PC-9 (cell line): ENCODE results near the gene ITGA3. TPM values are rescaled to one million over a fixed set of nuclear protein-coding genes. Genes with fewer than 3 reads are reported as not detected.
"Not testable (repeated sequence)": the region's sequence is repeated elsewhere in the genome, so short reads cannot be mapped to it uniquely, and the experiment has no call there.

Experiments
- BruUV-seq: library from RNA; stranded (reverse); fragments of 400-500 nt; replicated peaks from 2 replicates; lab custom pipeline; 2021; lab: Mats Ljungman, UMichigan
- CTCF ChIA-PET: fragments of 300-600 bp; sonication (Branson Sonifier 250); formaldehyde crosslinking; loops from one replicate; lab custom pipeline; 2022; ENCODE audit warnings: antibody characterized with exemption; lab: Charles Lee
- POLR2A ChIA-PET: fragments of 300-600 bp; sonication (Branson Sonifier 250); formaldehyde crosslinking; loops from one replicate; lab custom pipeline; 2022; ENCODE audit warnings: antibody characterized with exemption; ENCODE audit not compliant: unreplicated experiment; lab: Charles Lee
- DNase-seq, 2 experiments: peaks; one replicate each; pipeline versions ENCODE4 v3.0.0 to v3.0.0-alpha.2; 2015 to 2022; ENCODE audit warnings: mixed read lengths in 1 of 2
- H2AFZ ChIP-seq: fragments of 200-600 bp; sonication (generic); 2 replicates; pipeline ENCODE4 v1.8.1; 2017; ENCODE audit warnings: antibody characterized with exemption
- H3F3A ChIP-seq: fragments of 200-600 bp; sonication (generic); 2 replicates; pipeline ENCODE4 v1.8.1; 2017; ENCODE audit warnings: antibody characterized with exemption, mild to moderate bottlenecking, low read depth; ENCODE audit not compliant: insufficient read depth
- H3K27ac ChIP-seq: fragments of 200-600 bp; sonication (generic); 2 replicates; pipeline ENCODE4 v1.6.1; 2016; ENCODE audit warnings: mixed run types
- H3K27me3 ChIP-seq: fragments of 200-600 bp; sonication (generic); 2 replicates; pipeline ENCODE4 v1.6.1; 2016; ENCODE audit warnings: low read depth, mixed run types; ENCODE audit not compliant: insufficient read depth
- H3K36me3 ChIP-seq: fragments of 200-600 bp; sonication (generic); 2 replicates; pipeline ENCODE4 v1.6.1; 2016; ENCODE audit warnings: low read depth, mixed run types
- H3K4me1 ChIP-seq: fragments of 200-600 bp; sonication (generic); replicated peaks from 2 replicates; pipeline ENCODE4 v1.6.1; 2016; ENCODE audit warnings: mixed run types; ENCODE audit not compliant: insufficient read depth
- H3K4me2 ChIP-seq: fragments of 200-600 bp; sonication (generic); 2 replicates; pipeline ENCODE4 v1.6.1; 2017; ENCODE audit warnings: mixed run types
- H3K4me3 ChIP-seq: fragments of 200-600 bp; sonication (generic); 2 replicates; pipeline ENCODE4 v1.6.1; 2016; ENCODE audit warnings: mixed run types
- H3K79me2 ChIP-seq: fragments of 200-600 bp; sonication (generic); 2 replicates; pipeline ENCODE4 v1.6.1; 2017; ENCODE audit warnings: low read depth, mixed run types
- H3K9me2 ChIP-seq: fragments of 200-600 bp; sonication (generic); 2 replicates; pipeline ENCODE4 v1.8.1; 2017; ENCODE audit warnings: mild to moderate bottlenecking; ENCODE audit not compliant: insufficient read depth
- H3K9me3 ChIP-seq: fragments of 200-600 bp; sonication (generic); 2 replicates; pipeline ENCODE4 v1.8.1; 2016; ENCODE audit warnings: low read depth; ENCODE audit not compliant: insufficient read depth
- H4K20me1 ChIP-seq: fragments of 200-600 bp; sonication (generic); 2 replicates; pipeline ENCODE4 v1.8.1; 2017; ENCODE audit not compliant: insufficient read depth
- EZH2 ChIP-seq: fragments of 200-600 bp; sonication (generic); IDR thresholded peaks from 2 replicates; pipeline ENCODE4 v1.8.0; 2017; ENCODE audit warnings: antibody characterized with exemption, low read depth
- intact Hi-C: fragments of 100-400 bp; cut with micrococcal nuclease; formaldehyde crosslinking; loops from one replicate; pipeline ENCODE4 v1.10.0; 2022; ENCODE audit not compliant: unreplicated experiment
- total RNA-seq: library from RNA; stranded (reverse); gene quantifications from 2 replicates; pipeline ENCODE4 v1.2.3, GENCODE V29; 2021
- TF ChIP-seq, protein P1 (sequence below): fragments of 200-600 bp; sonication (generic); conservative IDR thresholded peaks from 2 replicates; pipeline ENCODE4 v1.6.1; 2017; ENCODE audit warnings: mixed run types, antibody characterized with exemption, mild to moderate bottlenecking, moderate library complexity

ITGA3 gene
- total RNA-seq, 1 experiment from 2014 or later: 291 TPM

GRCh38 chr17:50036455-50037261, 19.3 kb upstream of the ITGA3 start:
- Histone ChIP-seq H3K9me2 (no peaks in the 10 kb centered on the region), H3K27ac (no peak overlapping the region), H3K36me3 (no peaks in the 10 kb centered on the region), H3K4me1 (peaks cover 30% of the 10 kb centered on the region), H3F3A (peaks cover 6% of the 10 kb centered on the region; the same call in 1 of the 2 replicates), H3K79me2 (no peaks in the 10 kb centered on the region), H3K27me3 (no peaks in the 10 kb centered on the region), H2AFZ (no peak overlapping the region), H4K20me1 (no peaks in the 10 kb centered on the region), H3K4me2 (peak overlapping the region; percentile 44; the same call in 1 of the 2 replicates), H3K9me3 (no peaks in the 10 kb centered on the region), H3K4me3 (no peak overlapping the region)
- no TSS peak for BruUV-seq
- POLR2A ChIA-PET: interaction anchor here (0.6 kb wide), 1 partner anchor 359 kb away, joined by 10 read pairs; no protein-coding TSS in a partner anchor
- no peak for DNase-seq
- intact Hi-C loops: no loop called here
- no peak for TF ChIP-seq EZH2
- TF ChIP-seq, protein P1, sequence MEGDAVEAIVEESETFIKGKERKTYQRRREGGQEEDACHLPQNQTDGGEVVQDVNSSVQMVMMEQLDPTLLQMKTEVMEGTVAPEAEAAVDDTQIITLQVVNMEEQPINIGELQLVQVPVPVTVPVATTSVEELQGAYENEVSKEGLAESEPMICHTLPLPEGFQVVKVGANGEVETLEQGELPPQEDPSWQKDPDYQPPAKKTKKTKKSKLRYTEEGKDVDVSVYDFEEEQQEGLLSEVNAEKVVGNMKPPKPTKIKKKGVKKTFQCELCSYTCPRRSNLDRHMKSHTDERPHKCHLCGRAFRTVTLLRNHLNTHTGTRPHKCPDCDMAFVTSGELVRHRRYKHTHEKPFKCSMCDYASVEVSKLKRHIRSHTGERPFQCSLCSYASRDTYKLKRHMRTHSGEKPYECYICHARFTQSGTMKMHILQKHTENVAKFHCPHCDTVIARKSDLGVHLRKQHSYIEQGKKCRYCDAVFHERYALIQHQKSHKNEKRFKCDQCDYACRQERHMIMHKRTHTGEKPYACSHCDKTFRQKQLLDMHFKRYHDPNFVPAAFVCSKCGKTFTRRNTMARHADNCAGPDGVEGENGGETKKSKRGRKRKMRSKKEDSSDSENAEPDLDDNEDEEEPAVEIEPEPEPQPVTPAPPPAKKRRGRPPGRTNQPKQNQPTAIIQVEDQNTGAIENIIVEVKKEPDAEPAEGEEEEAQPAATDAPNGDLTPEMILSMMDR: no peak
- CTCF ChIA-PET: interaction anchor here (0.6 kb wide), 1 partner anchor 11 kb away, joined by 3 read pairs; no protein-coding TSS in a partner anchor

DNA sequence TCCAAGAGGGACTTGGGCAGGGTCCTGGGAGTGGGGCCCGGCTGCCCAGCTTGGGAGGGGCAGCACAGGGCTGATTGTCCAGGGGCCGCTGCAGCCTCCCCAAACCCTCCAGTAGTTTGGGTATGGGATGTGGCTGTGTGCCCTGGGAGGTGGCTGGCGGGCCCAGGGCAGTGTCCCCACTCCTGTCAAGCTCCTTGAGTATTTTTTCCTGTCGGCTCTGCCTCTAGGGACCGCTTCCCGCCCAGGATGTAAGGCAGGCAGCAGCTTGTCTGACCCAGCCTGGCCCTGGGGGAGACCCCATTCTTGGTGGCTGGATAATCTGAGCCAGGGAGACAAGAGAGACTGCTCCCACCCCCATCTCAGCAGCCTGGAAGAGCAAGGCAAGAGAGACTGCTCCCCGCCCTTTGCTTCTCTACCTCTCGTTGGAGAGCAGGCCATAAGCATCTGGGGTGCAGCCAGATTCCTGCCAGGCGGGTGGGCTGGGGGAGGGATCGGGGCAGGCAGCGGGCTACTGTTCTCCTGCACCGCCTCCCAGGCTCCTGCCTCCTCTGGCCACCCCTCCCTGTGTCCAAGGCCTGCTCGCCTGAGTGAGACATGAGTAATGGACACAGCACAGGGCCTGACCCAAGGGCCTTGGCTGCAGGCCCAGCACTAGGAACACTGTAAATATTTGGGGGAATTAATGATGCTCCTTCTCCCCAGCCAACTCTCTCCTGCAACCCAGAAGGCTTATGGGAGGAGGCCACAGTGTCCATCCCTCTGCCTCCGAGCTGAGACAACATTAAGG, 18.4 kb upstream of the ITGA3 start:
- Histone ChIP-seq H3K27ac (no peak overlapping the region), H3K4me3 (no peak overlapping the region), H3K4me2 (peak overlapping the region; percentile 44), H3K9me2 (no peaks in the 10 kb centered on the region), H3K9me3 (no peaks in the 10 kb centered on the region), H4K20me1 (no peaks in the 10 kb centered on the region), H2AFZ (no peak overlapping the region), H3K4me1 (peaks cover 30% of the 10 kb centered on the region), H3K27me3 (no peaks in the 10 kb centered on the region), H3K79me2 (no peaks in the 10 kb centered on the region), H3K36me3 (no peaks in the 10 kb centered on the region), H3F3A (peaks cover 12% of the 10 kb centered on the region; the same call in 1 of the 2 replicates)
- no TSS peak for BruUV-seq
- DNase-seq: peak; percentile 76 to 79
- ChIA-PET CTCF (no interaction called here), POLR2A (interaction anchor here (0.7 kb wide), 1 partner anchor 829 kb away, joined by 3 read pairs; the partner anchor contains the start of gene TOB1)
- intact Hi-C loops: no loop called here
- TF ChIP-seq EZH2: no peak
- TF ChIP-seq, protein P1: no peak

- TF ChIP-seq, protein P1: no peak
- Histone ChIP-seq H3K27me3 (no peaks in the 10 kb centered on the region), H3K9me2 (no peaks in the 10 kb centered on the region), H3K79me2 (no peaks in the 10 kb centered on the region), H3K27ac (no peak overlapping the region), H3K9me3 (no peaks in the 10 kb centered on the region), H3K4me2 (no peak overlapping the region), H3F3A (peaks cover 17% of the 10 kb centered on the region; the same call in 1 of the 2 replicates), H4K20me1 (no peaks in the 10 kb centered on the region), H3K4me1 (peaks cover 41% of the 10 kb centered on the region), H2AFZ (no peak overlapping the region), H3K4me3 (no peak overlapping the region), H3K36me3 (no peaks in the 10 kb centered on the region)
- ChIA-PET POLR2A (no interaction called here), CTCF (no interaction called here)
- intact Hi-C loops: no loop called here
- no peak for DNase-seq
- no TSS peak for BruUV-seq
Observed at GRCh38 chr17:50039058-50039457, 16.9 kb upstream of the ITGA3 start.

DNA sequence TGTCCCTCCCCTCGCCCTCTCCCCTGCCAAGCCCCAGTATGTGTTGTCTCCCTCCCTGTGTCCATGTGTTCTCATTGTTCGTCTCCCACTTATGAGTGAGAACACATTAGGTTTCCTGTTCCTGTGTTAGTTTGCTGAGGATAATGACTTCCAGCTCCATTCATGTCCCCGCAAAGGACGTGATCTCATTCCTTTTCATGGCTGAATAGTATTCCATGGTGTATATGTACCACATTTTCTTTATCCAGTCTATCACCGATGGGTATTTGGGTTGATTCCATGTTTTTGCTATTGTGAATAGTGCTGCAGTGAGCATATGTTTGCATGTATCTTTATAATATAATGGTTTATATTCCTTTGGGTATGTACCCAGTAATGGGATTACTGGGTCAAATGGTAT, 15.4 kb upstream of the ITGA3 start:
- H3K9me3 ChIP-seq, CTCF ChIA-PET, H3K4me2 ChIP-seq, H2AFZ ChIP-seq, H3K36me3 ChIP-seq, H3K27ac ChIP-seq, DNase-seq, H3K79me2 ChIP-seq, H3K9me2 ChIP-seq, intact Hi-C loops, H4K20me1 ChIP-seq, BruUV-seq, H3K4me3 ChIP-seq, H3K27me3 ChIP-seq, POLR2A ChIA-PET: not testable (repeated sequence)
- Histone ChIP-seq H3F3A (peaks cover 17% of the 10 kb centered on the region; the same call in 1 of the 2 replicates), H3K4me1 (peaks cover 35% of the 10 kb centered on the region)
